Measurements from ENCODE around the gene PKD1L1.

PKD1L1 gene

GRCh38 chr7:47725031-47725780 is 223.1 kb downstream of the PKD1L1 start:
- no peak for DNase-seq

Data from NCI-H510A (cell line).